ENCODE data around the gene ATP1A3. TPM values are rescaled to one million over a fixed set of nuclear protein-coding genes. Genes with fewer than 3 reads are reported as not detected.
A peak's percentile ranks its signal among the peaks of the same experiment; 100 is the strongest.

Gene ATP1A3
- total and polyA plus RNA-seq, 8 donors = 0.12 to 0.45 (median 0.29) TPM; not detected in 5

DNA sequence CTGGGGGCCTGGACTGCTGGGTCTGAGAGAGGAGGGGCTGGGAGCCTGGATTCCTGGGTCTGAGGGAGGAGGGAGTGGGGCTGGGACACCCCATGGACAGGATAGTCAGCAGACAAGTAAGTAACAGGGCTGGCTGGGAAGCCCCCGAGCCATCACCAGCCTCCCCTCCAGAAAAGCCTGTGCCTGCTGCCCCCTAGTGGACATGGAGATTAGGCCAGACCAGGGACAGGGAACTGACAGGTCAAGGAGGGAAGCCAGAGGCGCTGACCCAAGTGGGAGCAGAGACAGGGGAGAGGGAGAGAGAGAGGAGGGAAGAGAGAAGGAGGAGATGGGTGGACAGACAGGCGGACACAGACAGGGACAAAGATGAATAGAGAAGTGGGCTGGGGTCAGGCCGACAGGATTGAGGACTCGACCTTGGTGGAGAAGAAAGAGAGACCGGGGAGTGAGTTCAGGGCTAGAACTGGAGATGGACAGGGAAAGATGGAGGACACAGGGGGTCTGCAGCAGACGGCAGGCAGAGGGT is 59.1 kb downstream of the ATP1A3 start:
- Histone ChIP-seq H3K4me1 (peaks cover 7 to 33% (median 15%) of the 10 kb centered on the region in 4 donors), H3K27ac (no peak overlapping the region), H3K4me3 (no peak overlapping the region), H3K36me3 (no peaks in the 10 kb centered on the region), H3K9me3 (no peaks in the 10 kb centered on the region), H3K27me3 (peaks cover 8 to 99% (median 45%) of the 10 kb centered on the region in 3 donors)
- 23 to 29% (median 26%) methylated on average over 7 of the region's 7 CpGs for whole genome bisulfite sequencing, 5 donors
- TF ChIP-seq POLR2A (IDR thresholded peaks at IDR 0.05) = no peak
- peak in 5 of 7 experiments; percentile 56 to 84 (median 81) for TF ChIP-seq CTCF (IDR thresholded peaks at IDR 0.05)
- no peak for TF ChIP-seq EP300 (IDR thresholded peaks at IDR 0.05)
- no peak for TF ChIP-seq POLR2AphosphoS5 (IDR thresholded peaks at IDR 0.05)
- DNase-seq = peak; percentile 77 to 89
- intact Hi-C loops (cut with DNase I; ENCODE audit: low total_unique reads) = loop anchor here (10.0 kb wide), 1 partner anchor 60 kb away; the partner anchor contains the start of gene CD79A

GRCh38 chr19:41933693-41934426 is 60.2 kb downstream of the ATP1A3 start:
- H3K9me3 ChIP-seq = no peaks in the 10 kb centered on the region
- H3K27me3 ChIP-seq = peaks cover 7 to 99% (median 51%) of the 10 kb centered on the region in 3 donors
- no peak for DNase-seq
- 73 to 77% (median 75%) methylated on average over 7 of the region's 7 CpGs for WGBS, 5 donors
- H3K4me3 ChIP-seq = no peak overlapping the region
- H3K4me1 ChIP-seq = peaks cover 13 to 38% (median 17%) of the 10 kb centered on the region in 4 donors
- intact Hi-C loops (cut with DNase I; ENCODE audit: low total_unique reads) = loop anchor here (10.0 kb wide), 1 partner anchor 59 kb away; the partner anchor contains the start of gene CD79A
- no peak overlapping the region for H3K27ac ChIP-seq
- H3K36me3 ChIP-seq = no peaks in the 10 kb centered on the region
- no peak for TF ChIP-seq CTCF (IDR thresholded peaks at IDR 0.05)

DNA sequence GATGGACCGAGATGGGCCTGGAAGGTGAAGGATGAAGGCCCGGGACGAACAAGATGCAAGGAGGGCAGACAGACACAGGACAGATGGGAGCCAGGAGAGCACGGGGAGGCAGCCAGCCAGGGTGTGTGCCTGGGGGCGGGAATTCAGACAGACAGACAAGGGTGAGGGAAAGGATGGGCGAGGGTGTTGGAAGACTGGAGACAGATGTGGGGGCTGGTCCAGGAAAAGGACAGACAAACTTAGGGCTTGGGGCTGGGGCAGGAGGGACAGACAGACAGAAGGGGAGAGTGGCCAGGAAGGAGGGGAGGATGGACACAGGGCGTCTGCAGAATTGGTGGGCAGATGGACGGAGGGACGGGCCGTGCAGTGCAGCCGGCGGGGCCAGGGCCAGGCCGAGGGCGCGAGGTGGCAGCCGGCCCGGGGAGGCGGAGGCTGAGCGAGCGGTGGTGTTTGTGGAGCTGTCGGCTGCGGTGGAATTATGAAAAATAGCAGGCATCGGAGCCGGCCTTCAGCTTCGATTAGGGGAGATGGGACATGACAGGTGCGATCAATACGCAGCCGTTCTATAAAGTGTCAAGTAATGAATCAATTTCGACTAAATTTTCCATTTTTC is 61.2 kb downstream of the ATP1A3 start:
- no peak overlapping the region for H3K4me3 ChIP-seq
- no peak for TF ChIP-seq CTCF (IDR thresholded peaks at IDR 0.05)
- no peak for TF ChIP-seq EP300 (IDR thresholded peaks at IDR 0.05)
- no peak for TF ChIP-seq POLR2A (IDR thresholded peaks at IDR 0.05)
- TF ChIP-seq POLR2AphosphoS5 (IDR thresholded peaks at IDR 0.05) = no peak
- H3K36me3 ChIP-seq = no peaks in the 10 kb centered on the region
- no peak for DNase-seq
- WGBS, 5 donors = 34 to 39% (median 37%) methylated on average over 29 of the region's 29 CpGs
- peaks cover 23 to 48% (median 28%) of the 10 kb centered on the region in 4 donors for H3K4me1 ChIP-seq
- H3K27ac ChIP-seq = no peak overlapping the region
- intact Hi-C loops (cut with DNase I; ENCODE audit: low total_unique reads) = loop anchor here (10.0 kb wide), 1 partner anchor 58 kb away; the partner anchor contains the start of gene CD79A
- H3K27me3 ChIP-seq = peaks cover 13 to 100% (median 61%) of the 10 kb centered on the region in 3 donors
- H3K9me3 ChIP-seq = no peaks in the 10 kb centered on the region

DNA sequence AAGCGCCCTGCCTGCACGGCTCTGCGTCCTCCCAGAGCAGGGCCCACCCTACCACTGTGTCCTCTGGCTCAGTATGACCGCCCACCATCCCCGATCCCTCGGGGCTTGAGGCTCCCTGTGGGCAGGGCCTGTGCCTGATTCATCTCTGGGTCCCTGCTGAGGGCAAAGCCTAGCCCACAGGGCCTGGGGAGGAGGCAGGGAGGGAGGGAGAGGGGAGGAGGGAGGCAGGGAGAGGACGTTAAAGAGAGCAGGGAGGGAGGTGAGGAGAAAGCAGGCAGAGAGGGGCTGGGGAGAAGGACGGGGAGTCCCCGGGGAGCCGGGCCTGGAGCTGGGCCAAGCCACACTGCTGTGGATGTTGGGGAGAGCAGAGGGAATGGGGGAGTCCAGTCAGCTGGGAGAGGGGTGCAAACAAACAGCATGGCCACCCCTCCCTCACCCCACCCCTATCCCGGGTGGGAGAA is 61.7 kb downstream of the ATP1A3 start:
- Histone ChIP-seq H3K27ac (no peak overlapping the region), H3K4me1 (peaks cover 27 to 52% (median 33%) of the 10 kb centered on the region in 4 donors), H3K27me3 (peaks cover 17 to 100% (median 66%) of the 10 kb centered on the region in 3 donors), H3K36me3 (no peaks in the 10 kb centered on the region), H3K4me3 (no peak overlapping the region), H3K9me3 (no peaks in the 10 kb centered on the region)
- TF ChIP-seq CTCF (IDR thresholded peaks at IDR 0.05) (no peak), POLR2AphosphoS5 (IDR thresholded peaks at IDR 0.05) (no peak), EP300 (IDR thresholded peaks at IDR 0.05) (no peak)
- DNase-seq = no peak
- WGBS, 5 donors = 40 to 61% (median 47%) methylated on average over 8 to 11 of the region's 11 CpGs
- intact Hi-C loops (cut with DNase I; ENCODE audit: low total_unique reads) = loop anchor here (10.0 kb wide), 1 partner anchor 57 kb away; the partner anchor contains the start of gene CD79A

All from stomach (tissue), 9 donors.